Liver (tissue), 9 donors: ENCODE results near the gene PTPRN2. TPM values are rescaled to one million over a fixed set of nuclear protein-coding genes. Genes with fewer than 3 reads are reported as not detected.

Experiments used
- DNase-seq: peaks from one replicate; pipeline ENCODE4 v3.0.0-alpha.2; 2017; ENCODE audit warnings: low spot score
- H3K27ac ChIP-seq, 2 donors: one replicate each; pipeline ENCODE4 v1.7.0; 2013; ENCODE audit warnings: inconsistent platforms in 2 of 2, low read length in 2 of 2, control low read depth in 1 of 2, low read depth in 1 of 2, mild to moderate bottlenecking in 1 of 2
- H3K27me3 ChIP-seq, 4 donors: one replicate each; pipeline versions ENCODE4 v1.6.1 to v1.7.0; 2013; ENCODE audit warnings: low read length in 3 of 4, inconsistent platforms in 1 of 4, mild to moderate bottlenecking in 1 of 4, moderate library complexity in 1 of 4; ENCODE audit not compliant: control insufficient read depth in 4 of 4, insufficient read depth in 4 of 4
- H3K36me3 ChIP-seq, 4 donors: one replicate each; pipeline versions ENCODE4 v1.6.1 to v1.7.0; 2013; ENCODE audit warnings: low read length in 3 of 4, mild to moderate bottlenecking in 3 of 4, low read depth in 1 of 4, moderate library complexity in 1 of 4; ENCODE audit not compliant: control insufficient read depth in 4 of 4, insufficient read depth in 3 of 4
- H3K4me1 ChIP-seq, 4 donors: one replicate each; pipeline versions ENCODE4 v1.6.1 to v1.7.0; 2013; ENCODE audit warnings: low read length in 3 of 4, mild to moderate bottlenecking in 3 of 4, moderate library complexity in 1 of 4; ENCODE audit not compliant: control insufficient read depth in 4 of 4, insufficient read depth in 4 of 4
- H3K4me3 ChIP-seq, 3 donors: one replicate each; pipeline versions ENCODE4 v1.6.1 to v1.7.0; 2013; ENCODE audit warnings: low read length in 3 of 3, control low read depth in 1 of 3, low read depth in 1 of 3, mild to moderate bottlenecking in 1 of 3
- H3K9ac ChIP-seq, 2 donors: one replicate each; pipeline ENCODE4 v1.7.0; 2013; ENCODE audit warnings: low read length in 2 of 2, mild to moderate bottlenecking in 2 of 2, moderate library complexity in 2 of 2, control low read depth in 1 of 2, low read depth in 1 of 2
- H3K9me3 ChIP-seq, 4 donors: one replicate each; pipeline versions ENCODE4 v1.6.1 to v1.7.0; 2013; ENCODE audit warnings: low read length in 3 of 4; ENCODE audit not compliant: control insufficient read depth in 4 of 4
- EGR1 ChIP-seq, 2 donors: IDR thresholded peaks; 2 replicates each; pipeline ENCODE4 v1.6.1; 2016 to 2018; ENCODE audit warnings: antibody characterized with exemption in 2 of 2, low read depth in 2 of 2
- FOXA1 ChIP-seq: IDR thresholded peaks from 2 replicates; pipeline ENCODE4 v1.6.1; 2016; ENCODE audit warnings: antibody characterized with exemption
- FOXA2 ChIP-seq: IDR thresholded peaks from 2 replicates; pipeline ENCODE4 v1.6.1; 2016; ENCODE audit warnings: antibody characterized with exemption
- GABPA ChIP-seq, 2 donors: IDR thresholded peaks in 1 of 2; conservative IDR thresholded peaks in 1 of 2; 2 replicates each; pipeline ENCODE4 v1.6.1; 2016; ENCODE audit warnings: antibody characterized with exemption in 2 of 2, mild to moderate bottlenecking in 1 of 2, moderate library complexity in 1 of 2
- HNF4A ChIP-seq, 2 donors: conservative IDR thresholded peaks; 2 replicates each; pipeline ENCODE4 v1.6.1; 2016; ENCODE audit warnings: antibody characterized with exemption in 2 of 2, mild to moderate bottlenecking in 2 of 2
- HNF4G ChIP-seq: IDR thresholded peaks from 2 replicates; pipeline ENCODE4 v1.6.1; 2016; ENCODE audit warnings: antibody characterized with exemption
- JUND ChIP-seq, 2 donors: IDR thresholded peaks; 2 replicates each; pipeline ENCODE4 v1.6.1; 2016; ENCODE audit warnings: antibody characterized with exemption in 2 of 2
- NR2F2 ChIP-seq: IDR thresholded peaks from 2 replicates; pipeline ENCODE4 v1.6.1; 2016; ENCODE audit warnings: antibody characterized with exemption
- RAD21 ChIP-seq, 2 donors: IDR thresholded peaks; 2 replicates each; pipeline ENCODE4 v1.6.1; 2016; ENCODE audit warnings: antibody characterized with exemption in 2 of 2, mild to moderate bottlenecking in 2 of 2
- RXRA ChIP-seq, 2 donors: IDR thresholded peaks; 2 replicates each; pipeline ENCODE4 v1.6.1; 2017 to 2018; ENCODE audit warnings: antibody characterized with exemption in 2 of 2, mild to moderate bottlenecking in 1 of 2
- SP1 ChIP-seq: IDR thresholded peaks from 2 replicates; pipeline ENCODE4 v1.6.1; 2018; ENCODE audit warnings: antibody characterized with exemption, mild to moderate bottlenecking
- TAF1 ChIP-seq: conservative IDR thresholded peaks from 2 replicates; pipeline ENCODE4 v1.6.1; 2016; ENCODE audit warnings: antibody characterized with exemption, mild to moderate bottlenecking
- YY1 ChIP-seq: IDR thresholded peaks from 2 replicates; pipeline ENCODE4 v1.6.1; 2016; ENCODE audit warnings: antibody characterized with exemption, mild to moderate bottlenecking
- WGBS: extraction: QIAGEN DNeasy Blood & Tissue Kit; methylation state at CpG from one replicate; pipeline ENCODE4 v1.1.7; 2013; 5-methylcytosine and 5-hydroxymethylcytosine counted together
- polyA plus RNA-seq, 2 donors: library from polyadenylated mRNA; stranded (reverse) in 1 of 2; unstranded in 1 of 2; fragments of 200-250 nt in 1 of 2; fragments of >200 nt in 1 of 2; fragmentation: Nextera tagmentation in 1 of 2; extraction: Ambion mirVana in 1 of 2; gene quantifications; one replicate each; pipeline versions ENCODE4 v1.2.1 to v1.2.3, GENCODE V29; 2013 to 2015
- total RNA-seq, 2 donors: library from RNA; depleted of rRNA; stranded (reverse); fragments of >200 nt; gene quantifications; one replicate each; pipeline ENCODE4 v1.2.3, GENCODE V29; 2014
- TF ChIP-seq, protein P1 (sequence below): fragments of 150-350 bp; IDR thresholded peaks from 2 replicates; pipeline ENCODE4 v1.5.1; 2017; ENCODE audit warnings: improper control_type of control experiment, low read depth, low read length; ENCODE audit not compliant: missing input control
- TF ChIP-seq, protein P2 (sequence below): IDR thresholded peaks from 2 replicates; pipeline ENCODE4 v1.6.1; 2016; ENCODE audit warnings: antibody characterized with exemption
- TF ChIP-seq, protein P3 (sequence below): IDR thresholded peaks from 2 replicates; pipeline ENCODE4 v1.6.1; 2016; ENCODE audit warnings: antibody characterized with exemption
- TF ChIP-seq, protein P4 (sequence below): IDR thresholded peaks from 2 replicates; pipeline ENCODE4 v1.6.1; 2016; ENCODE audit warnings: antibody characterized with exemption
- TF ChIP-seq, protein P5 (sequence below): IDR thresholded peaks from 2 replicates; pipeline ENCODE4 v1.6.1; 2016; ENCODE audit warnings: antibody characterized with exemption, mild to moderate bottlenecking
- donor health status: healthy.
- donor health status: healthy.
- donor health status: healthy.
- donor health status: healthy.
- donor health status: healthy.

The PTPRN2 gene
- total and polyA plus RNA-seq, 4 donors = 0.75 to 1.9 (median 1.1) TPM

DNA sequence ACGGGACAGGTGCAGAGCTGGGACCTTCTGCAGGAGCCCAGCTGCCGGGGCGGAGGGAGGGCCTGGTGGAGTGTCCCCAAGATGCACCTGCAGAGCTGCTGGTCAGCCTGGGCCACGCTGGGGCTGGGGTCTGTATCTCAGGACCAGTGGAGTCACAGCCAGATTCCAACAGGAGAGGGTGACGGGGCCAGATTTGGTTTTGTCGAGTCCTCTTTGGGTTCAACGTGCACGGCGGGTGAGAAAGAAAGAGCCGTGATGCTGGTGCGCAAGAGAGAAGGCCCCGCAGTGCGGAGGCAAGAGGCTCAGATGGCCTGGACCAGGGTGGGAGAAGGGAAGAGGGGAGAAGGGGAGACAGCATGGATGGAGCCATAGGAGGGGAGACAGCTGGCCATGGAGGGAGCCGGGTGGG lies 462.9 kb downstream of the PTPRN2 start:
- WGBS = 90% methylated on average over 14 of the region's 14 CpGs
- Histone ChIP-seq H3K9me3 (peaks cover 0 to 3% (median 0%) of the 10 kb centered on the region in 4 donors), H3K36me3 (no peaks in the 10 kb centered on the region), H3K9ac (no peak overlapping the region), H3K4me1 (no peaks in the 10 kb centered on the region), H3K27ac (no peak overlapping the region), H3K27me3 (no peaks in the 10 kb centered on the region), H3K4me3 (no peak overlapping the region)
- no peak for DNase-seq
- TF ChIP-seq NR2F2 (no peak), FOXA2 (no peak), GABPA (IDR thresholded peaks at IDR 0.05 in 1 of 2, conservative IDR thresholded peaks at IDR 0.05 in 1 of 2) (no peak), JUND (IDR thresholded peaks at IDR 0.05) (no peak), RAD21 (IDR thresholded peaks at IDR 0.05) (no peak), EGR1 (IDR thresholded peaks at IDR 0.05; ENCODE audit: low read depth in 2 of 2) (no peak), FOXA1 (no peak), HNF4G (no peak), TAF1 (no peak), HNF4A (conservative IDR thresholded peaks at IDR 0.05) (no peak), SP1 (no peak), RXRA (IDR thresholded peaks at IDR 0.05) (no peak), YY1 (no peak)
- TF ChIP-seq, protein P1, sequence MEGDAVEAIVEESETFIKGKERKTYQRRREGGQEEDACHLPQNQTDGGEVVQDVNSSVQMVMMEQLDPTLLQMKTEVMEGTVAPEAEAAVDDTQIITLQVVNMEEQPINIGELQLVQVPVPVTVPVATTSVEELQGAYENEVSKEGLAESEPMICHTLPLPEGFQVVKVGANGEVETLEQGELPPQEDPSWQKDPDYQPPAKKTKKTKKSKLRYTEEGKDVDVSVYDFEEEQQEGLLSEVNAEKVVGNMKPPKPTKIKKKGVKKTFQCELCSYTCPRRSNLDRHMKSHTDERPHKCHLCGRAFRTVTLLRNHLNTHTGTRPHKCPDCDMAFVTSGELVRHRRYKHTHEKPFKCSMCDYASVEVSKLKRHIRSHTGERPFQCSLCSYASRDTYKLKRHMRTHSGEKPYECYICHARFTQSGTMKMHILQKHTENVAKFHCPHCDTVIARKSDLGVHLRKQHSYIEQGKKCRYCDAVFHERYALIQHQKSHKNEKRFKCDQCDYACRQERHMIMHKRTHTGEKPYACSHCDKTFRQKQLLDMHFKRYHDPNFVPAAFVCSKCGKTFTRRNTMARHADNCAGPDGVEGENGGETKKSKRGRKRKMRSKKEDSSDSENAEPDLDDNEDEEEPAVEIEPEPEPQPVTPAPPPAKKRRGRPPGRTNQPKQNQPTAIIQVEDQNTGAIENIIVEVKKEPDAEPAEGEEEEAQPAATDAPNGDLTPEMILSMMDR = no peak
- TF ChIP-seq, protein P2, sequence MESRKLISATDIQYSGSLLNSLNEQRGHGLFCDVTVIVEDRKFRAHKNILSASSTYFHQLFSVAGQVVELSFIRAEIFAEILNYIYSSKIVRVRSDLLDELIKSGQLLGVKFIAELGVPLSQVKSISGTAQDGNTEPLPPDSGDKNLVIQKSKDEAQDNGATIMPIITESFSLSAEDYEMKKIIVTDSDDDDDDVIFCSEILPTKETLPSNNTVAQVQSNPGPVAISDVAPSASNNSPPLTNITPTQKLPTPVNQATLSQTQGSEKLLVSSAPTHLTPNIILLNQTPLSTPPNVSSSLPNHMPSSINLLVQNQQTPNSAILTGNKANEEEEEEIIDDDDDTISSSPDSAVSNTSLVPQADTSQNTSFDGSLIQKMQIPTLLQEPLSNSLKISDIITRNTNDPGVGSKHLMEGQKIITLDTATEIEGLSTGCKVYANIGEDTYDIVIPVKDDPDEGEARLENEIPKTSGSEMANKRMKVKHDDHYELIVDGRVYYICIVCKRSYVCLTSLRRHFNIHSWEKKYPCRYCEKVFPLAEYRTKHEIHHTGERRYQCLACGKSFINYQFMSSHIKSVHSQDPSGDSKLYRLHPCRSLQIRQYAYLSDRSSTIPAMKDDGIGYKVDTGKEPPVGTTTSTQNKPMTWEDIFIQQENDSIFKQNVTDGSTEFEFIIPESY = no peak
- TF ChIP-seq, protein P3, sequence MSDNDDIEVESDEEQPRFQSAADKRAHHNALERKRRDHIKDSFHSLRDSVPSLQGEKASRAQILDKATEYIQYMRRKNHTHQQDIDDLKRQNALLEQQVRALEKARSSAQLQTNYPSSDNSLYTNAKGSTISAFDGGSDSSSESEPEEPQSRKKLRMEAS = no peak
- TF ChIP-seq, protein P4, sequence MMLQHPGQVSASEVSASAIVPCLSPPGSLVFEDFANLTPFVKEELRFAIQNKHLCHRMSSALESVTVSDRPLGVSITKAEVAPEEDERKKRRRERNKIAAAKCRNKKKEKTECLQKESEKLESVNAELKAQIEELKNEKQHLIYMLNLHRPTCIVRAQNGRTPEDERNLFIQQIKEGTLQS = no peak
- TF ChIP-seq, protein P5, sequence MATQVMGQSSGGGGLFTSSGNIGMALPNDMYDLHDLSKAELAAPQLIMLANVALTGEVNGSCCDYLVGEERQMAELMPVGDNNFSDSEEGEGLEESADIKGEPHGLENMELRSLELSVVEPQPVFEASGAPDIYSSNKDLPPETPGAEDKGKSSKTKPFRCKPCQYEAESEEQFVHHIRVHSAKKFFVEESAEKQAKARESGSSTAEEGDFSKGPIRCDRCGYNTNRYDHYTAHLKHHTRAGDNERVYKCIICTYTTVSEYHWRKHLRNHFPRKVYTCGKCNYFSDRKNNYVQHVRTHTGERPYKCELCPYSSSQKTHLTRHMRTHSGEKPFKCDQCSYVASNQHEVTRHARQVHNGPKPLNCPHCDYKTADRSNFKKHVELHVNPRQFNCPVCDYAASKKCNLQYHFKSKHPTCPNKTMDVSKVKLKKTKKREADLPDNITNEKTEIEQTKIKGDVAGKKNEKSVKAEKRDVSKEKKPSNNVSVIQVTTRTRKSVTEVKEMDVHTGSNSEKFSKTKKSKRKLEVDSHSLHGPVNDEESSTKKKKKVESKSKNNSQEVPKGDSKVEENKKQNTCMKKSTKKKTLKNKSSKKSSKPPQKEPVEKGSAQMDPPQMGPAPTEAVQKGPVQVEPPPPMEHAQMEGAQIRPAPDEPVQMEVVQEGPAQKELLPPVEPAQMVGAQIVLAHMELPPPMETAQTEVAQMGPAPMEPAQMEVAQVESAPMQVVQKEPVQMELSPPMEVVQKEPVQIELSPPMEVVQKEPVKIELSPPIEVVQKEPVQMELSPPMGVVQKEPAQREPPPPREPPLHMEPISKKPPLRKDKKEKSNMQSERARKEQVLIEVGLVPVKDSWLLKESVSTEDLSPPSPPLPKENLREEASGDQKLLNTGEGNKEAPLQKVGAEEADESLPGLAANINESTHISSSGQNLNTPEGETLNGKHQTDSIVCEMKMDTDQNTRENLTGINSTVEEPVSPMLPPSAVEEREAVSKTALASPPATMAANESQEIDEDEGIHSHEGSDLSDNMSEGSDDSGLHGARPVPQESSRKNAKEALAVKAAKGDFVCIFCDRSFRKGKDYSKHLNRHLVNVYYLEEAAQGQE = no peak
